HG03565 (cell line): ENCODE data around the gene LIMS4.
"Not testable (repeated sequence)": the region's sequence is repeated elsewhere in the genome, so short reads cannot be mapped to it uniquely, and the experiment has no call there.

Experiments used
- ATAC-seq: cut with Tn5 transposase; IDR thresholded peaks from one replicate; pipeline ENCODE4 v1.9.1; 2021; ENCODE audit warnings: mild to moderate bottlenecking, moderate library complexity; ENCODE audit not compliant: unreplicated experiment

LIMS4 gene

DNA sequence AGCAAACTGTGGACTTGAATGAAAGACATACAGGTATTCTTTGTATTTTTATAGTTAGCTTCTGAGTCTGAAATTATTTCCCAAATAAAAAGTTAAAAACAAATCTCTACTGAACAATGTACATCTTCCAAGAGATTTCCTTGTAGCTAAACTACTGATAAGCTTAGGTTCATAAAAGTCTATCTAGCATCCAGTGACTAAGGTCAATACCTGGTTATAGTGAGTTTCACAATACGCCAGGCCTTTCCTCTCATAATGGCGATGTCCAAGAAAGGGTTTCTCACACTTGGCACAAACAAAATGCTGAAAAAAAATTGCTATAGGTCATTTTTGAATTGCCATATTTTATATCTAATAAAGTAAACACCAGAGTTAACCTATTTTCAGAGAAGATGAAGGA, 21.7 kb downstream of the LIMS4 start:
- not testable (repeated sequence) for ATAC-seq

DNA sequence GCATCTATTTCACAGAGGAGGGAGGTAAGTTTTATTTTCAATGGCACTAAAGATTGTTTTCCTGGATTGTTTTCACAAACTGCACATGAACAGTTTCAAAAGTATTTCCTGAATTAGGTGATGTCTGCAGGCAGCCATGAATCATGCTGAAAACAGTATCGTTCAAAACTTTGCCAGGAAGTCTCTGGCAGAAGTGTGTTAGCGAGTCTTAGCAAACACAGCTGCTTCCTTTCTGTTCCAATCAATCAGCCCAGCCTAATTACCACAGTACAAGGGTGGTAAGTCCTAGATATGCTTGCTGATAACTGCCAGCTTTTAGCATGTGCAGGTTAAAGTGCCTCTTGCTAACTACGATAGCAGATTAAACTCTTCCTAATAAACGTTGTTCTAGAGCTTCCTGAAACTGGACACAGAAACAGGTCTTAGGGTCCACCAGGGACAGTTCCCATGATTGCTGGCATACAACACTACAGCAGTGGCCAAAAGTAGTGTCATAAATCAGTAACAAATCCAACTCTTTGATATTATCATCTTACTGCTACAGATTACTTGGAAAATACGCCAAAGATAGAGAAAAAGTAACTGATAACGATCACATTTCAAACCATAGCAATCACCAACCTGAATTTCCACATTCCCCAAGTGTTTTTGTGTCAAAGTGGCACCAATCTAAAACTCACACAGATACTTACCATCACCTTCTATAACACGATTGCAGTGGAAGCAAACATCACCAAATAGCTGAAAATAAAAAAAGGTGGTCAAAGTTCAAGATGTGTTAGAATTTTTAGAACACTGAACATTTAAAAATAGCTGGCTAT, 23.3 kb downstream of the LIMS4 start:
- ATAC-seq = not testable (repeated sequence)

DNA sequence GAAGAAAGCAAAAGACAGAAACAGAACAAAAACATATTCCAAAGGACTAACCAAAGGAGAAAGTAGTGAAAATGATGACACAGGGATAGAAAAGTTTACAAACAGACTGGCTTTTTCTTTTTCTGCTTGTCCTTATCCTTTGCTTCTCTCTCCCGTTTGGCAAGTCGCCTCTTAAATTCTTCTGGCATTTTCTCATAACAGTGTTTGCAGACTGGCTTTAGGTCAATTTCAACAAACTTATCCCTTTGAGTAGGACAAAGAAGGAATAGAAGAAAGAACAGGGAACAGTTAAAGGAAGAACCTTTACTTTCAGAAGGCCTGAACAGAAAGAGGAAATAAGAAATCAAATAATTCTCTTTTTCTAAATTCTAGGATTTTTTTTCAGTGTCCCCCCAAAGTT, 26.0 kb downstream of the LIMS4 start:
- not testable (repeated sequence) for ATAC-seq

DNA sequence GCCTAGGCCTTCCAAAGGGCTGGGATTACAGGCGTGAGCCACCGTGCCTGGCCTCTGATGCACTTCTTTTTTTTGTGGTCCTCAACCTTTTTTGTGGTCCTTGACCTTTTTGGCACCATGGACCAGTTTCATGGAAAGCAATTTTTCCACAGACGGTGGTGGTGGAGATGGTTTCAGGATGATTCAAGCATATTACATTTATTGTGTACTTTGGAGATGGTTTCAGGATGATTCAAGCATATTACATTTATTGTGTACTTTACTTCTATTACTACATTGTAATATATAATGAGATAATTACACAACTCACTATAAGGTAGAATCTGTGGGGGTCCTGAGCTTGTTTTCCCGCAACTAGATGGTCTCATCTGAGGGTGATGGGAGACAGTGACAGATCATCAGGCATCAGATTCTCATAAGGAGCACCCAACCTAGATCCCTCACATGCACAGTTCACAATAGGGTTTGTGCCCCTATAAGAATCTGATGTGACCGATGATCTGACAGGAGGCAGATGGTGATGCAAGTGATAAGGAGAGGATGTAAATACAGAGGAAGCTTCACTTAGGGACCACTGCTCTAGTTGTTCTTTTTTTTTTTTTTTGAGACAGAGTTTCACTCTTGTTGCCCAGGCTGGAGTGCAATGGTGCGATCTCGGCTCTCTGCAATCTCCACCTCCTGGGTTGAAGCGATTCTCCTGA, 29.2 kb downstream of the LIMS4 start:
- not testable (repeated sequence) for ATAC-seq

DNA sequence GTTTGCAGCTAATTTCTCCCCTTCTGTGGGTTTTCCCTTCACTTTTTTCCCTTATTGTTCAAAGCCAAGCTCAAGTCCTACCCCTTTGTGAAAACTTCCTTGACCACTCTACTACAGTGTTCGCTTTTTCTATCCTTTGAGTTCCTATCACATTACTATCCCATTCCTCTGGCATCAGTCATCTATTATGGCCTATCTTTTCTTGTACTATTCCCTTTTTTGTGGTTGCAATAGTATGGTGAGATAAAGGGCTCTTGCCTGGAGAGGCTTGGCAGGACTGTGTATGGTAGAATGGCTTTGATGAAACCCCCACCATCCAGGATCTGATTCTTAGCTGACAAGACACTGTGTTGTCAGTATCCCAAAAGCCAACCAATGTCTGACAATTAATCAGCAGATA, 30.7 kb downstream of the LIMS4 start:
- ATAC-seq = not testable (repeated sequence)

DNA sequence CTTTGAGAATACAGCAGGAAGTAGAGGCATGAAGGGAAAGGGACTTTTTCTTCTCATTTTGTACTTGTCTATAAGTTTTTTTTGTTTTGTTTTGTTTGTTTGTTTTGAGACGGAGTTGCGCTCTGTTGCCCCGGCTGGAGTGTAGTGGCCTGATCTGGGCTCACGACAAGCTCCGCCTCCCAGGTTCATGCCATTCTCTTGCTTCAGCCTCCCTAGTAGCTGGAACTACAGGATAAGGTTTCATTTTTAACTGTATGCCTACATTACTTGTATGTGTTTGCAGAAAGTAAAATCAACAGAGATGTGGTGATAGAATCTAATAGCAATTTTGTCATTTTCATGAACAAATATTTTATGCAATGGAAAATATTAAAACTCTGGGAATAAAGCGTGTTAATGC, 38.1 kb downstream of the LIMS4 start:
- not testable (repeated sequence) for ATAC-seq

DNA sequence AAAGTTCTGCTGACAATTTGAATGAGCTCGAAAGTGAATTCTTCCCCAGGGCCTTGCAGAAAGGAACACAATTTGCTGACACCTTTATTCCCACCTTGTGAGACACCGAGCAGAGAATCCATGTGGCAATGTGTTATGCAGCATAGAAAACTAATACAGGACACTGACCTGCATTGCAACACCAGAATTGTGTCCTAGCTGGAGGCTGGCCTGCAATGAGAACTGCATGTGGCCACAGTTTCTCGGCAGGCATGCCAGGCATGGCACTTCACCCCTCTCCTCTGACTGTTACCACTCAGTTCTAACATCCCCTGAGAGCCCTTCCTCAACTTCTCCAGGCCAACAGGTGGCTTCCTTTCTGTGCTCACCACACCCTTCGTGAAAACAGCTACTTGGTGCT, 46.9 kb downstream of the LIMS4 start:
- ATAC-seq = not testable (repeated sequence)

DNA sequence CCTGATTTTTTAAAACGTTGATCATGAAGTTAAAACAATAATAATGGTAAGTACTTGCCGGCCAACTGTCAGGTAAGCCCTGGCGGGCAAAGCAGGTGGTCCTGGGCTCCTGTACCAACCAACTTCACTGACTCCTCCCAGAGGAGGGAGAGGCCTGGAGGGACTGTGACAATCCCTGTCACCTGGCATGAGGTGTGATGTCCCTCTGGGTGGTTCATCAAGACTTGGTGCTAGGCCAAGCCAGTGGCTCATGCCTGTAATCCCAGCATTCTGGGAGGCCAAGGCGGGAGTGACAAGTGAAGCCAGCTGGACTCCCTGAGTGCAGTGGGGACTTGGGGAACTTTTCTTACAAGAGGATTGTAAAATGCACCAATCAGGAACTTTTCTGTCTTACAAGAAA, 48.2 kb downstream of the LIMS4 start:
- not testable (repeated sequence) for ATAC-seq

DNA sequence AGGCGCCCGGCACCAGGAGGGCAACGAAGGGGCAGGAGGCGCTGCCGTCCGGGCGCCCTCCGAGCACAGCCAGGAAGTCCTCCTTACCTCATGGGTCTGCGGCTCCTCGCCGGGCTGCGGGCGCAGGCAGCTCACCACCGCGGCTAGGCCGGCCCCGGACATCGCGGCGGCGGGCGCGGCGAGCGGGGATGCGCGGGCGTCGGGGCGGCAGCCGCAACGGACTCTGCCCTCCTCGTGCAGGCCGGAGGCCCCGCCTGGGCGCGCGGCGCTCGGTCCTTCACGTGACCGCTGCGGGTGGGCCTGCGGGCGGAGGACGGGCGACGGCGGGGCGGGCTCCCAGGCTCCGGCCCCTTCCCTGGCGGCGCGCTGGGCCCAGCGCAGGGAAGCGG, 49.0 kb downstream of the LIMS4 start:
- ATAC-seq = not testable (repeated sequence)

DNA sequence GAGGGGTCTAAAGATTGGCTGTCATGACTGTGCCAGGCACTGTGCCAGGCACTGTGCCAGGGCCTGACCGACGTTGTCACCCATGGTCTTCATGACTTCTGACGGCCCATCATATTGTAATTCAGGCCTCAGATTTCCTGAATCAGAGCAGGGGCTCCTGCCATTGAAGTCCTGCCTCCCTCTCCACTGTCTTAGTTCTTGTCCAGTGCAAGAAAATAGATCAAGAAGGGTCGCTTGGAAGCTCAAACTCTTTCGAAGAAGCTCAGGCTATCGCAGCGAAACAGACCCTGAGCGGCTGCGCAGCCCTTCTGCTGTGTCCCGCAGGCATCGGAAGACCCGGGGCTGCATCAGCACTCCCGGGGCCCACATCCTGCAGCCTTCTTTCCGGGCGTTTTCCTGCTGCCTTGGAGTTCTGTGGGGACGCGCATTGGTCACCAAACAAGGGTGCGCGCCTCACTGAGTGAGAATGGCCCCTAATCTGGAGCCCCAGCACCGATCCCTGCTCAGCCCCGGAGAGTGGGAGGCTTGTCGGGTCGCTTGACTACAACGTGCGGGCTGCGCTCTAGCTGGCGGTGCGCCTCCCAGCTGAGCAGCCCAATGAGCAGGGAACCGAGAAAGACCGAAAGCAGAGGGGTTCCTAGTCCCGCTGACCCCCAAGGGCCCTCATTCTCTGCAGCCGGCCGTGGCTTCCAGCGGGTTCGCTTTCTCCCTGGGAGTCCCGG, 49.6 kb downstream of the LIMS4 start:
- not testable (repeated sequence) for ATAC-seq

DNA sequence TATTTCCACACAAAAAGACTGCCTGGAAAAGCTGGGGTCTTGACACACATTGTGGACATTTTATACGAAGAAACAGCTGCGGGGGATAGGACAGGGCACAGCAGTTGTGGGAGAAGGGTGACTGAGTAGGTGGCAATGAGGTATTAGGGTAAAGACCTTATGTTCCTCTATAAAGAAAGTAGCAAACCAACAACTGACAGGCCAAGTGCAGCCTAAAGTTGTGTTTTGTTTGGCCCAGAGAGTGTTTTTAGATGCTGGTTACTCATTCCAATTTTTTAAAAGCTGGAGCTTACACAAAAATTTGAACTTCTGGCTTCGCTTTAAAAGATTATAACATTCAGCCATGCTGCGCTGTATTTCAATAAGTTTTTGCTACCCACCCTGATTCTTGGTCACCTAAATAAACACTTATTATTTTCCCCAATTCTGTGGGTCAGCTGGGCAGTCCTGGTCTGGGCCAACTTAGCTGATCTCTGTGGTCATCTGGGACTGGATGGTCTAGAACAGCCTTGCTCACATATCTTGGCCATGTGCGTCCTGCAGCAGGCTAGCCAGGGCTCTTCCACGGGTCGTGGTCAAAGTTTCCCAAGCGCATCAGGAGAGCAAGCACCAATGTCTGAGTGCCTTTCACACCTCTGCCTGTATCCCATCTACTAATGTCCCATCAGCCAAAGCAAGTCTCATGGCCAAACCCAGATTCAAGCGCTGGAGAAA, 51.8 kb downstream of the LIMS4 start:
- not testable (repeated sequence) for ATAC-seq

DNA sequence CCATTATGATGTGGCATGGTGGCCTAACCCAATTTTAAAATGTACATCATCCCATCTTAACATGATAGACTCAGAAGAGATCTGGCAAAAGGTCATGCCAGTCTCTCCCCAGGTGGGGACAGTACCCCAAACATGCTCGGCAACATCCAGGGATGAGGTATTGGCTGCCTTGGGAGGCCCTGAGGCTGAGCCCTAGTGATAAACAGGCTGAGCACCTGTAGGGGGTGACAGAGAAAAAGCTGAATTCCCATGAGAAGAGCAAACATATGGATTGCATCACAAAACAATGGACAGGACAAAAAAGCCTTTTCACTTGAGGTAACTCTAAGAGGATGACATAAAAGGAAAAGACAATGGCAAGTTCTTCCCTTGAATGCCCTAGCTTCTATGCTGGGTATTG, 65.5 kb downstream of the LIMS4 start:
- not testable (repeated sequence) for ATAC-seq

DNA sequence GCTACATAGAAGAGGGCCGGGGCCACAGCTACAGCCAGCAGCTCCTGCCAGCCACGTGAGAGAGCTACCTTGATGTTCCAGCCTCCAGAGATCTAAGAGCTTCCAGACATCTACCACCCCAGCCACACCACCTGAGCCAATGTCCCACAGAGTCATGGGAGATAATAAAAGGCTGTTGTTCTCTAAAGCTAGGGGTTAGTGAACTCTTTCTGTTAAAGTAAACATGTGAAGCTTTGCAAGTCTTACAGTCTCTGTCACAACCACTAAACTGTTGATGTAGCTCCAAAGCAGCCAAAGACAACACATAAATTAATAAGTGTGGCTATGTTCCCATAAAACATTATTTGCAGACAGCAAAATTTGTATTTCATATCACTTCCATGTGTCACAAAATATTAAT, 67.6 kb downstream of the LIMS4 start:
- ATAC-seq = not testable (repeated sequence)

DNA sequence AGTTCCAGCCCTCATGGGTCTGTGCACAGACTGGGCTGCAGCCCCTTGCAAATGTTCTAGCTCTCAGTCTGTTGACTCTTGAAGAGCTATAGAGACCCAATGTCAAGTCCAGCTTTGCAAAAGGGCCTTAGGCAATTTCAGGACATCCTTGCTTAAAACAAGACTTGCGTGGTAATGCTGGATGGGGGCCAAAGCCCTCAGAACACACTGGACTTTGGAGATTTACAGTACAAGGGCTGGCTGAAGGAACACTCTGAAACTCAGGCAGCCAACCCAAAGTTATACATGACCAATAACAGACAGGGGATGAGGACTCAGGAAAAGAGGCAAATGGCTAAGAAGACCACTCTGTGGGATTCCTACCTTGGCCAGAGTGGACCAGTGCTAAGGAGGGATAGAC, 68.4 kb downstream of the LIMS4 start:
- not testable (repeated sequence) for ATAC-seq

DNA sequence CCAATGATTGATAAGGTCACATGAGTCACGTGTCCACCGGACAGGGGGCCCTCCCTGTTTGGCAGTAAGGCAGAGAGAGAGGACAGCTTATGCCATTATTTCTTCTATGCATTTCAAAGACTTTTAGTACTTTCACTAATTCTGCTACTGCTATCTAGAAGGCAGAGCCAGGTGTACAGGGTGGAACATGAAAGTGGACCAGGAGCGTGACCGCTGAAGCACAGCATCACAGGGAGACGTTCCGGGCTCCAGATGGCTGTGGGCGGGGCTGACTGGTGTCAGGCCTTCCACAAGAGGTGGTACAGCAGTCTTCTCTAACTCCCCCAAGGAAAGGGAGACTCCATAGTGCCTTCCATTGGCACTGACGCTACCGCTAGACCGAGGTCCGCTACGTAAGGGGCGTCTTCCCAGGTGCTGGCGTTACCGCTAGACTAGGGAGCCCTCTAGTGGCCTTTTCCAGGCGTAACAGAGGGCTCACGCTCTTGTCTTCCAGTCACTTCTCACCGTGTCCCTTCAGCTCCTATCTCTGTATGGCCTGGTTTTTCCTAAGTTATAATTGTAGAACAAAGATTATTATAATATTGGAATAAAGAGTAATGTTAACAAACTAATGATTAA, 71.5 kb downstream of the LIMS4 start:
- peak; percentile 51 for ATAC-seq

DNA sequence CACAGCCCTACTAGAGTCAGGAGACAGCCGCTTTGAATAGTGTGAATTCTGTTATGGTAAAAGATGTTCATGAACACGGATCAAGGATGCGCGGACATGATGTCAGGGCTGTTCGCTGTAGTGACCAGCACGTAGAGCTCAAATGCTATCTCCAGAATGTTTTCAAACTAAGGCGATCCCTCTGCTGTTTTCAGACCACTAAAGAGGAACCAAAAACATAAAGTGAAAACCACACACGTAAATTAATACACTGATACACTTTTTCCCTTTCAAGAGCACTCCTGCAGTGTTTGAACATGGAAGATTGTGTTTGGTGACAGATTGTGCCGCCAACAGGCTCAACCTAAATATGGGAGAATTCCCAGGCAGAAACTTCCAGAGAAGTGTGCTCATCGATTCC, 73.2 kb downstream of the LIMS4 start:
- ATAC-seq = not testable (repeated sequence)

DNA sequence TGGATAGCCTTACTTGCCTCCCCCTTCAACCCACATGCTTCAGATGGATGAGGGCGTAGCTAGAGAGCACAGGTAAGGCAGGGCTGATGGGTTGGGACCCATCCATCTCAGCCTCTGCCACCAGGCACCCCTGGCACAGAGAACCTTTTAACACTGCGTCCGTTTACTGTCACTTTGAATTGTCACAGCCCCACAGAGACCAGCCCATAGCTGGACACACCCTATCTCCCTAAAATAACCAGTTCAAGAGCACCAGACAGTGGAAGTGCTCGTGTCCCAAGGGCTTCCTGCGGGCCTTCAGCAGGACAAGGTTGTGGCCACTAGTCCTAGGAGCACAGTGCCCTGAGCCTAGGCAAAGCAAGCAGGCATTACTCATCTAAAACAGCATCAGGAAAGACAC, 76.6 kb downstream of the LIMS4 start:
- ATAC-seq = not testable (repeated sequence)
